22Rv1 (cell line): Measurements from ENCODE around the gene MEOX1.
"Not testable (repeated sequence)": the region's sequence is repeated elsewhere in the genome, so short reads cannot be mapped to it uniquely, and the experiment has no call there.

Experiments used
- CTCF ChIP-seq: fragments of 450-650 bp; IDR thresholded peaks from 2 replicates; pipeline ENCODE4 v1.5.1; 2017; ENCODE audit warnings: mild to moderate bottlenecking
- ZFX ChIP-seq: fragments of 450-650 bp; IDR thresholded peaks from 2 replicates; pipeline ENCODE4 v1.6.1; 2017; ENCODE audit warnings: antibody characterized with exemption, borderline replicate concordance

DNA sequence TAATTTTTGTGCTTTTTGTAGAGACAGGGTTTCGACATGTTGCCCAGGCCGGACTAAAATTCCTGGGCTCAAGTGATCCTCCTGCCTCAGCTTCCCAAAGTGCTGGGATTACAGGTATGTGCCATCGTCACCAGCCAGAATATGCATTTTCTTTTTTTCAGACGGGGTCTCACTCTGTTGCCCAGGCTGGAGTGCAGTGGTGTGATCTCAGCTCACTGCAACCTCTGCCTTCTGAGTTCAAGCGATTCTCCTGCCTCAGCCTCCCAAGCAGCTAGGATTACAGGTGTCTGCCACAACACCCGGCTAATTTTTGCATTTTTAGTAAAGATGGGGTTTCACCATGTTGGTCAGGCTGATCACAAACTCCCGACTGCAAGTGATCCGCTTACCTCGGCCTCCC lies 25.2 kb upstream of the MEOX1 start:
- not testable (repeated sequence) for TF ChIP-seq CTCF, ZFX
